Amygdala (tissue), 56 donors: ENCODE results near the gene BCAP31.
"Not testable (repeated sequence)": the region's sequence is repeated elsewhere in the genome, so short reads cannot be mapped to it uniquely, and the experiment has no call there.

Experiments used
- DNase-seq, 56 donors: peaks; one replicate each; lab custom pipeline; 2025; lab: John Stamatoyannopoulos, UW

Gene BCAP31

GRCh38 chrX:153697924-153698865 is 26.0 kb downstream of the BCAP31 start:
- DNase-seq, result no peak

- not testable (repeated sequence) for DNase-seq
These were observed 27.0 kb downstream of the BCAP31 start for GRCh38 chrX:153696986-153697722.

- not testable (repeated sequence) for DNase-seq
These were observed 27.6 kb downstream of the BCAP31 start for GRCh38 chrX:153696538-153696937.

GRCh38 chrX:153696100-153696499 is 28.1 kb downstream of the BCAP31 start:
- DNase-seq, result no peak

- DNase-seq, result no peak
These were observed 29.4 kb downstream of the BCAP31 start for GRCh38 chrX:153694687-153695270.

GRCh38 chrX:153694256-153694655 is 29.9 kb downstream of the BCAP31 start:
- not testable (repeated sequence) for DNase-seq

GRCh38 chrX:153693216-153694086 is 30.7 kb downstream of the BCAP31 start:
- DNase-seq, result no peak

- DNase-seq, result no peak
These were observed 31.5 kb downstream of the BCAP31 start for GRCh38 chrX:153692611-153693156.

- no peak for DNase-seq
These were observed 32.2 kb downstream of the BCAP31 start for GRCh38 chrX:153692003-153692402.

- DNase-seq, result not testable (repeated sequence)
These were observed 33.0 kb downstream of the BCAP31 start for GRCh38 chrX:153691032-153691827.

GRCh38 chrX:153690466-153690865 is 33.7 kb downstream of the BCAP31 start:
- DNase-seq, result no peak

- no peak for DNase-seq
These were observed 34.3 kb downstream of the BCAP31 start for GRCh38 chrX:153689654-153690465.

GRCh38 chrX:153688911-153689590 is 35.1 kb downstream of the BCAP31 start:
- peak in 51 of 56 donors; percentile 10 to 82 (median 56) for DNase-seq

- DNase-seq, result no peak
These were observed 35.7 kb downstream of the BCAP31 start for GRCh38 chrX:153688506-153688905.

- DNase-seq, result no peak
These were observed 36.1 kb downstream of the BCAP31 start for GRCh38 chrX:153688071-153688470.

- peak in 52 of 56 donors; percentile 17 to 84 (median 57) for DNase-seq
These were observed 36.8 kb downstream of the BCAP31 start, which contains the start of gene SLC6A8 for GRCh38 chrX:153687121-153688039. Gene SLC6A8, plus strand, starts transcription at chrX:153687926. Its CDS starts 649 bp downstream, at chrX:153688575.
